Measurements from ENCODE around the gene MMP24.
"Not testable (repeated sequence)": the region's sequence is repeated elsewhere in the genome, so short reads cannot be mapped to it uniquely, and the experiment has no call there.

The MMP24 gene

DNA sequence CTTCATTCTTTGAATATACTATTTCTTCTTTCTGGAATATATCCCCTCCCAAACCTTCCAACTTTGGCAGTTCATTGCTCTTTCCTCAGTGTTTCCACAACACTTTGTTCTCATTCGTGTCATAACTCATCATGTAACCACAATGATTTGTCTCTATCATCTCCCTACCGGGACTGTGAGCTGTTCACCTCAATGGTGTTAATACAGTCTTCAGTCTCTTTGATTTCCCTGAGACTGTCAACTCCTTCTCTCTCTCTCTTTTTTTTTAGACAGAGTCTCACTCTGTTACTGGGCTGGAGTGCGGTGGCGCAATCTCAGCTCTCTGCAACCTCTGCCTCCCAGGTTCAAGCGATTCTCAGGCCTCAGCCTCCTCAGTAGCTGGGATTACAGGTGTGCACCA is 2.5 kb upstream of the MMP24 start:
- DNase-seq, result no peak

GRCh38 chr20:35224536-35224935 is 2.0 kb upstream of the MMP24 start:
- no peak for DNase-seq

DNA sequence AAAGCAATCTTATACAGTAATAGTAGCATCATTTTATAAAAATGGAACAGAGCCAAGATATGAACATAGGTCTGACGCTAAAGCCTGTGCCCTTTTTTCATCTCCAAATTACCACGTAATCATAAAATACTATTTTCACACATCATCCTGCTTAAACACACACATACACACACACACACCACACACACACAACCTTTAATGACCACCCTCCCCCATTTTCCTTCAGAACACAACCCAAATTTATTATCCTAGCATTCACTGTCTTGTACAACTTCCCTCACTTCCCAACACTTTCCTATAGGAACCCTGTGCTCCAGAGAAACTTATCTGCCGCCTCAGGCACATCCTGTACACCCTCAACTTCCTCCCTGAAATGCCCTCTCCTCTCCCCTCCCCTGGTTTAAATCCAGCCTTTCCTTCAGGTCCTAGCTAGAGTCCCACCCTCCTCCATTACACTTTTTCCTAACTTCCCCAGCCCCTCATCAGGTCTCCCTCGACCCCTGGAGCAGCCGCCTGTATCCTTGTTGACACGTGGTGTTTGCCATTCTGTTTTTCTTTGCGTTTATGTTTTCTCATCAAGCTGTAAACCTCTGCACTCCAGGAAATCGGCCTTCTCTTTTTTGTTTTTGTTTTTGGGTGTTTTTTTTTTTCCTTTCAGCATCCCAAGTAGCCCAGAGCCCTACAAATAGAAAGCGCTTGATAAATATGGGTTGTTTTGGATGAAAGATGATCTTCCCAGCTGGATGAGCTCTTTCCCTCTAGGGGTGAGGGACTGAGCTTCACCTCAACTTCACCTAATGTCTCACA is 968 bp upstream of the MMP24 start:
- DNase-seq, result no peak

DNA sequence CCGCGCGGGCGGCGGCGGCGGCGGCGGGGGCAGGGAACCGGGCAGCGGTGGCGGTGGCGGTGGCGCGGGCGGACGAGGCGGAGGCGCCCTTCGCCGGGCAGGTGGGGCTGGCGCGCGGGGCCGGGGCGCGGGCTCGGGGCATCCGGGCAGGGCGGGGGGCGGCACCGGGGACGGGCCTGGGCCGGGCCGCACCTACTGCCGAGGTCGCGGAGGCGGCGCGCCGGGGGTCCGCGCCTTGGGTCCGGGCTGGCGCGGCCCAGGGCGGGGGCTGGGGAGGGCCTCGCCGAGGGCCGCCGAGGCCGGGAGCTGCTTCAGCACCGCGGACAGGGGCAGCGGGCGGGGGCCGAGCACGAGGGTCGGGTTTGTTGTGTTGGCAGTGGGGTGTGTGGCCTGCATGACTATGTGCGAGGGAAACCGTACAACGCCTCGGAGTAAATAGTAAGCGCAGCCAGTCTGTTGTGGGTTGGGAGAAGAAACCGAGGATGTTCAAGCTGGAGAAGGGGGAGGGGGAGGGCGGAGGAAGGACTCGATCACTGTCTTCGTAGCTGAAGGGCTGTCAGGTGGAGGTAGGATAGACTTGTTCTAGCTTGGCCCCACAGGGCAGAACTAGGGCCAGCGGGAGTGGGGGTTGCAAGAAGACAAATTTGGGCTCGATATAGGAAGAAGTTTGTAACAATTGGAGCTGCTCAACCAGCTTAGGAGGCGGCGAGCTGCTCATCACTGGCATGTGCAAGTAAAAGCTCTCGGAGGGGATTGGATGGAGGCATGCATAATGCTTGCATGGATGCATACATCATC is 593 bp downstream of the MMP24 start:
- peak; percentile 17 for DNase-seq

DNA sequence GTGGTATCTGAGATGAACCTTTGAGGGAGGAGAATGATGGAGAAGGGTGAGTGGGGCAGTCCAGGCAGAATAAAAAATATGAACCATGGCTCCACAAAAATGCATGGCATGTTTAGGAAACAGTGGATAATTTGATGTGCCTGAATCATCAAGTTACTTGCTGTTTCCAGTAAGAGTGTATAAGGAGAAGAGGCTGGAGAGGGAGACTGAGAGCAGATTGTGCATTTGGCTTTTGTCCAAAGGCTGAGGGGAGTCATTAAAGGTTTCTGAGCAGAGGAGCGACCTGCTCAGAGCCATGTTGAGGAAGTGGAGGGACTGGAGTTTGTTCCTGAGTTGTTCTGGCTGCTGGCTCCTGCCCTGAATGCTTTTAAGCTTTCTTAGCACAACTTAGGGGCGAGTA is 6.1 kb downstream of the MMP24 start:
- DNase-seq, result peak; percentile 14

- no peak for DNase-seq
These were observed 9.4 kb downstream of the MMP24 start for GRCh38 chr20:35235881-35236280.

DNA sequence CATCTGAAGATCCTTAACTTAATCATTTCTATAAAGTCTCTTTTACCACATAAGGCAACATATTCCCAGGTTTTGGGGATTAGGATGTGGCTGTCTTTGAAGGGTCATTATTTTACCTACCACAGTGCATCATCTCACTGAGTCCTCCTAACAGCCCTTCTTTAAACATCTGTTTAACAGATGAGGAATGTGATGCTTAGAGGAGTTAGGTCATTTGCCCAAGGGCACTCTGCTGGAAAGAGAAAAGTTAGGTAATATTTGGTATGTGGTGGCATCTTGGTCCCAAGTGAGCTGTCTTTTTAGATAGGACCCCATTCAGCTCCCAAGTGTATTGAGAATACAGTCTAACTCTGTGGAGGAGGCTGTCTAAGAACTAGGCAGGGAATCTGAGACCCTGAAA is 11.0 kb downstream of the MMP24 start:
- no peak for DNase-seq

DNA sequence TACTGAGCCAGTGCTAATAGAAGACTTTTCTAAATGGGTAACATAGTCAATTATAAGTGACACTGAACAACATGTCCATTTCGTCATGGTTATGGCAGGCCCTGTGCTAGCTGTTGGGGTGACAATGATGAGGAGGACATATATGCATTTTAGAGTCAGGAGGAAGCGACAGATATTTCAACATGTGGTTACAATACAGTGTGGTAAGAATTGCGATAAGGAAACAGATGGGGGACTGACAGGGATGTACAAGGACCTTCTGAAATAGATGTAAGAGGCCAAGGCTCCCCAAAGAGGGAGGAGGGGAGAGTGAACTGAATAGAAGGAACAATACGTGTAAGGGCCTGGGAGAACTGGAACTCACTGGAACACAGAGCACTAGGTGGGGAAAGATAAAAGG is 11.7 kb downstream of the MMP24 start:
- no peak for DNase-seq

- DNase-seq, result no peak
These were observed 12.2 kb downstream of the MMP24 start for GRCh38 chr20:35238735-35239134.

GRCh38 chr20:35240083-35240810 is 13.8 kb downstream of the MMP24 start:
- no peak for DNase-seq

DNA sequence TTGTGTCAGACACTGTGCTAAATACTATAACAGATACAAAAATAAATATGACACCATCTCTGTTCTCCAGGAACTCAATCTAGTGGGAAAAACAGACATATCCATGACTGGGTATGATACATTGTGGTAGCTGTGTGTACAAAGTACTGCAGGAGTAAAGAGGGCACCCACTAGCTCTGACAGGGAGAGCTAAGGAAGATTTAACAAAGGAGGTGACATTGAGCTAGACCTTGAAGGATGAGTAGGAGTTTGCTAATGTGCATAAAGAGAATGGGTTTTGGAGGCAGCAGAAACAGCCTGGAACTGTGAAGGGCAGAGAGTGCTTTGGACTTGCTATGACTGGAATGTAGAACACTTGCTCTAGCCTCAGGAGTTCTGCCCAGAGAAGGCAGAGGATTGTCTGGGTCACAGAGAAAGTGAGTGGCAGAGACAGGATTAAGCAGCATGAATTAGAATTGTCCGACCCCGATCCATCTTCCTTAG is 14.4 kb downstream of the MMP24 start:
- DNase-seq, result no peak

GRCh38 chr20:35243317-35243716 is 16.8 kb downstream of the MMP24 start:
- no peak for DNase-seq

- no peak for DNase-seq
These were observed 17.5 kb downstream of the MMP24 start for GRCh38 chr20:35243986-35244385.

GRCh38 chr20:35246723-35247122 is 20.2 kb downstream of the MMP24 start:
- no peak for DNase-seq

DNA sequence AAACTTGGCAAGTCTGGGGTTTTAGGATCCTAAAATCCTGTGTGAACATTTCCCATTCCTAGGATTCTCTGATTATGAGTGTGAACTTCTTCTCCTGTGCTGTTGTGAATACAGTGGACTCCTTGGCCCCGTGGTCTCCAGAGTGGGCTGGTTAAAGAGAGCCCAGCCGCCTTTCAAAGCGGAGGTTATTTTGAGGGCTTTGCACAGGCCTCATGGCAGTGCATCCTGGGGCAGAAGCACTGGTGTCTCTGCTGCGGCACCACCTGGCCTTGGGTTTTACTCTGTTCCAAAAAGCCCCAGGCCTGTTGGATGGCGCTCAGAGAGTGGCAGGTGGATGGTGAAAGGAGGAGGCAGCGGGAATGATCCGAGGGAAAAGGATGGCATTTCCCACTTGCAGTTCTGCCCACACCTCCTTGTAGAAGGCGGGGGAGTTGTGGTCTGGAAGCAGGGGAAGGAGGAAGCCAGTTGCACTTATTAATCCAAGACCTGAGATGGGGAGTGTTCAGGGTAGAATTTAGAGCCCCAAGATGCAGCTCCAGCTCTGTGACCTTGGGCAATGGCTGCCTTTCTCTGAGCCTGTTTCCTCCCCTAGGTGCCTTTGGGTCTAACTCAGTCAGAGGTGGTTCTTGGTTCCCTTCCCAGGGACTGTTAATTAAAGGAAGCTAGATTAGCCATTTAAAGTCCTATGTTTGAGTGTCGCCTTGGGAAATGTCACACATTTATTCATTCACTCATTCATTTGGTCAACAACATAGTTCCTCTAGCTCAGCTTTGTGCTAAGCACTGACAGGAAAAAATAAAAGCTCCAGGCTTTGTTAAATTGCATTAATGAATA is 22.4 kb downstream of the MMP24 start:
- DNase-seq, result no peak

DNA sequence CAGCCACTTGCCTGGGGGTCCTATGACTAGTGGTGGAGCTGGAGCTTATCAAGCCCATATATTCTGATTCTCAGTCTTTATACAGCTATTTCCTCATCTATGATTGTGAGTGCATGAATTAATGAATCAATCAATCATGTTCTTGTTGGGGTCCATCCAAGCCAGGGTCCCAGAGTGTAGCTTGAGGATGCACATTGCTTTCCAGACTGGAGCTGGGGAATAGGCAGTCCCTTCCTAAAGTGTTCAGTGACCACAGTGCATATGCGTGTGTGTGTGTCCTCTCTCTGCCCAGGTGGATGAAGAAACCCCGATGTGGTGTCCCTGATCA is 25.1 kb downstream of the MMP24 start:
- DNase-seq, result no peak

DNA sequence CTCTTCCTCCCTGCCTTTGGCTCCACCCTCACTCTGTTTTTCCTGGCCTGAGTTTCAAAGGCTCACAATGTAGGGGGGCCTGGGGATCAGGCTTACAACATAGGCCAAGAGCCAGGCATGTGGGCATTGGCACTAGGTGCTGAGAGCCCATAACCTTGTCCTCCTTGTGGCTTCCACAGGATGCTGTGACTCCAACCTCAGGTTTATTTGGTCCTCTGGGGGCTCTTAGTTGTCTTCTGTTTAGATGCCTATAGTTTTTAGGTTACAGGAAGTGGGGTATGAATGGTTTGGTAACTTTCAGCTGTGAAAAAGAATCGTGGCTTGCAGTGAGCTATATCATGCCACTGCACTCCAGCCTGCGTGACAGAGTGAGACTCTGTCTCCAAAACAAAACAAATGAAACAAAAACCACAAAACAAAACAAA is 25.6 kb downstream of the MMP24 start:
- DNase-seq, result no peak

DNA sequence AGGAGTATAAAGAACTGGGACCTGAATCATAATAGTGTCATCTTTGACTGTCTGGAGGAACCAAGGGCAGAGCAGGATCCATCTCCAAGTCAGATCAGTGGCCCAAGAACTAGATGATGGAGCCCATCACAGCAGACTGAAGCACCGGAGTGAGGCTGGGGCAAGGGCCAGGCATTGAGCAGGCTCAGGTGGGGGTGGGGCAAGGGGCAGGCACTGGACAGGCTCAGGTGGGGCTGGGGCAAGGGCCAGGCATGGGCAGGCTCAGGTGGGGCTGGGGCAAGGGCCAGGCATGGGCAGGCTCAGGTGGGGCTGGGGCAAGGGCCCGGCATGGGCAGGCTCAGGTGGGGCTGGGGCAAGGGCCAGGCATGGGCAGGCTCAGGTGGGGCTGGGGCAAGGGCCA is 26.1 kb downstream of the MMP24 start:
- not testable (repeated sequence) for DNase-seq

GRCh38 chr20:35253010-35253409 is 26.5 kb downstream of the MMP24 start:
- no peak for DNase-seq

DNA sequence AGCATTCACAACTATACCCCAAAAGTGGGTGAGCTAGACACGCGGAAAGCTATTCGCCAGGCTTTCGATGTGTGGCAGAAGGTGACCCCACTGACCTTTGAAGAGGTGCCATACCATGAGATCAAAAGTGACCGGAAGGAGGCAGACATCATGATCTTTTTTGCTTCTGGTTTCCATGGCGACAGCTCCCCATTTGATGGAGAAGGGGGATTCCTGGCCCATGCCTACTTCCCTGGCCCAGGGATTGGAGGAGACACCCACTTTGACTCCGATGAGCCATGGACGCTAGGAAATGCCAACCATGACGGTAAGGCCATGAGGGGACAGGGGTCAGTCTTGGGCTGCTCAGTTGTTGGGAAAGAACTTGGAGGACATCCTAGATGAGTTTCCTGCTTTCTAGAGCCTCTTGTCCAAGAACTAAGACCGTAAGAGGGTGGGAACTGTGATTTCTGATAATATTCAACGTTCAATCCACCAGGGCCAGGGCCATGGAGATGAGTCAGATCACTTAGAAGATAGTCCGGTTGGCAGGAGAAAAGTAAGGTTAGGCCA is 28.0 kb downstream of the MMP24 start:
- no peak for DNase-seq

DNA sequence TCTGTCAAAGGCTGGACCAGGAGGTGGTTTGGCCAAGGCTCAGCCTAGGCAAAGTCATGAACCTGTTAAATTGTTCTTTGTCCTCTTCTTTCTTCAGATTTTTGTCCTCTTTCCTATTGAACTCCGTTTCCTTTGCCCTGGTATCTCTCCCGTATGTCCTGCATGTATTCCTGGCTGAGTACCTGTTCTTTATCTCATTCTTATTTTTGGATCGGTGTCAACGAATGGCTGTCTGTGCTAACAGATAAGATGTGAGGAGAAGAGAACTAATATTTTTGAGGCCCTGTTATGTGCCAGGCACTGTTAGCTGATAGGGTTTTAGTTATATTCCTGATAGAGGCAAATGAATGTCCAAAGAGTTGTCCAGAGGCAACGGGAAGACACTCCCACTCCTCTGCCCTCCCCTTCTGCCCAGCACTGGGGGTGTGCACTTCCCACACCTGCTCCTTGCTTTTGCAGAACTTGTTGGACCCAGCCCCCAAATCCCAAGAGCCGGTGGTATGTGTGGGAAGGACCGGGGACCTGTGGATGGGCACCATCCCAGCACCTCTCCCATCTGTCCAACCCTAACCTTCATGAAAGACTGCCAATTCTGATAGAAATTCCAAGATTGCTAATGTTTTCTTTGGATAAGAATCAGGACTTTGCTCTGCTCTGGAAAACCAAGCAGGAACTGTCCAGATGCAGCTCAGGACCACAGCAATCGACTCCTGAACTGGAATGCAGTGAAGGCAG is 30.9 kb downstream of the MMP24 start:
- no peak for DNase-seq

DNA sequence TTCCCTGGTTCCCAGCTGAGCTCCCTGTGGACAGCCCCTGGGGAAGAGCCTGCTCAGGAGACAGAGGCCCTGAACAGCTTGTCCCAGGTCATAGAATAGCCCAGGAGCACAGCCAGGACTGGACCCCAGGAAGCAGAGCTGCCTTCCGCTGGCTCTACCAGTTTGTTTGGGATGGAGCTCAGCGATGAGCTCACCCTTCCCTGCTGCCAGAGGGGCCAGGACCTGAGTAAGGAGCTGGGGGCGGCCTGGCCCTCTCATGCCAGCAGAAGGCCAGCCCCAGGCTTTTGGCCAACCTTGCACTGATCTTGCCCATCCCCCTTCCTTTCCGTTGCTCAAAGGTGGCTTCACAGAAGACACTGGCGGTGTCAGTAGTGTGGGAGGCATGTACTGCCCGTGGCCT is 33.9 kb downstream of the MMP24 start:
- no peak for DNase-seq
